GM10266 (cell line): ENCODE data around the gene PTX4.

Experiments used
- DNase-seq: peaks from one replicate; pipeline ENCODE4 v3.0.0; 2012; ENCODE audit errors: extremely low spot score
- TF ChIP-seq, protein P1 (sequence below): IDR thresholded peaks from 2 replicates; pipeline ENCODE4 v1.5.1; 2012; ENCODE audit warnings: mild to moderate bottlenecking, low read depth; ENCODE audit not compliant: control insufficient read depth, insufficient read depth; ENCODE audit errors: missing control alignments

The PTX4 gene

GRCh38 chr16:1510272-1510671 lies 21.5 kb upstream of the PTX4 start:
- TF ChIP-seq, protein P1, sequence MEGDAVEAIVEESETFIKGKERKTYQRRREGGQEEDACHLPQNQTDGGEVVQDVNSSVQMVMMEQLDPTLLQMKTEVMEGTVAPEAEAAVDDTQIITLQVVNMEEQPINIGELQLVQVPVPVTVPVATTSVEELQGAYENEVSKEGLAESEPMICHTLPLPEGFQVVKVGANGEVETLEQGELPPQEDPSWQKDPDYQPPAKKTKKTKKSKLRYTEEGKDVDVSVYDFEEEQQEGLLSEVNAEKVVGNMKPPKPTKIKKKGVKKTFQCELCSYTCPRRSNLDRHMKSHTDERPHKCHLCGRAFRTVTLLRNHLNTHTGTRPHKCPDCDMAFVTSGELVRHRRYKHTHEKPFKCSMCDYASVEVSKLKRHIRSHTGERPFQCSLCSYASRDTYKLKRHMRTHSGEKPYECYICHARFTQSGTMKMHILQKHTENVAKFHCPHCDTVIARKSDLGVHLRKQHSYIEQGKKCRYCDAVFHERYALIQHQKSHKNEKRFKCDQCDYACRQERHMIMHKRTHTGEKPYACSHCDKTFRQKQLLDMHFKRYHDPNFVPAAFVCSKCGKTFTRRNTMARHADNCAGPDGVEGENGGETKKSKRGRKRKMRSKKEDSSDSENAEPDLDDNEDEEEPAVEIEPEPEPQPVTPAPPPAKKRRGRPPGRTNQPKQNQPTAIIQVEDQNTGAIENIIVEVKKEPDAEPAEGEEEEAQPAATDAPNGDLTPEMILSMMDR, result no peak
- no peak for DNase-seq

GRCh38 chr16:1509307-1510221 lies 20.8 kb upstream of the PTX4 start:
- TF ChIP-seq, protein P1, result no peak
- no peak for DNase-seq

DNA sequence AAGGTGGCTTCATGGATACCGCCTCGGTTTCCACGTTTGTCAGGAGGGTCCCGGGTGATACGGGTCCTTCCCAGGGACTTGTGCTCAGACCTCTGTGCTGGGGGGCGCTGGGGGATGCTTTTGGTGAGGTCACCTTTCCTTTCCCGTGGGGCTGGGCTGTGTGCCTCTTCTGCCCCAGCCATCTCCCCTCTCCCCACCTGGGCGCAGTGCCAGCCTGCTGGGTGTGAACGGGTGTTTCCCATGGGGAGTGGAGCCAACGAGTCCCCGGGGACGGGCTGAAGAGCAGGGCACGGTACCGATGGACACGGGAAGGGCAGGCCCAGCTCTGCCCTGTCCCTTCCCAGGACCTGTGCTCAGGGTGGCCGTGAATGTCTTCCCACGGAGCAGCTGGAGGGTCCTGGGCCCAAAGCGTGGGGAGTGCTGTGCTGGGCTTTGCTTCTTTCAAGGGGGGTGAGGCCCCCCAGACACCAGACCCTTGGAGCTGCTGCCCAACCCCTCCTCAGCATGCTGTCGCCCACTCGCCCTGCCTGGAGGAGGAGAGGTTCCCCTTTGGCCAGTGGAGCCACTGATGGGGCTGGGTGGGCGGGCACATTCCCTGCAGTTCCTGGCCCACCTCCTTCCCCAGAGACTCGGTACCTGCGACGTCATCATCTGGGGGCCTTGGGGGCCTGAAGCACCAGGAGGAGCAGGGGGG lies 19.9 kb upstream of the PTX4 start:
- DNase-seq, result no peak
- TF ChIP-seq, protein P1, result no peak

DNA sequence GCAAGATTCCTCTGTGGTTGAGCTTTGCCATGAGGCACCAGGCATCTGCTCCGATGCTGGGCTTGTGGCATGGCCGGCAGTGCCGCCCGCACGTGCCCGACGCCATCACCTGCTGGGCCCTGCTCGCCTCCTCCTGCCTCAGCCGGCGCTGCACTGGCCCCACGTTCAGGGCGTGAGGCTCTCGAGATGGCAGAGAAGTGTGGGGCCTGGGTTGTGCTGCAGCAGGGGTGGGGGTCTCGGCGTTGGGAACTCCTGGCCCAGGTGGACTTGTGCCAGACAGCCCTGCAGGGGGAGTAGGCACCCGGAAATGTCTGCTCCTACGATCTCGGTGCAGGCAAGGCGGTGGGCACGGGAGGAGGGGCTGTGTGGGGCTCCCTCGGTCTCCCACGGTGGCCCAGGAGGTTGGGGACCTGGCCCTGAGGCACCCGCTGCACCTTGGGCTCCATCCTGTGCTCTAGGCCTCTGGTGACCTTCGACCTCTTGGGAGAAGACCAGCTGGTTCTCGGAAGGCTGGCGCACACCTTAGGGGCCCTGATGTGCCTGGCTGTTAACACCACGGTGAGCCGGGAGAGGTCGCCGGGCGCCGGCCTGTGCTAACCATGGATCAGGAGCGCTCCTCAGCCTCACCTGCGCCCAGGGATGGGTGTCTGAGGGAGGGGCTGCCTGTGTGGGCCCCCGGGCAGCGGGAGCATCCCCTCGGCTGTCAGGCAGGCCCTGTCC lies 17.9 kb upstream of the PTX4 start:
- no peak for DNase-seq
- TF ChIP-seq, protein P1, result no peak

DNA sequence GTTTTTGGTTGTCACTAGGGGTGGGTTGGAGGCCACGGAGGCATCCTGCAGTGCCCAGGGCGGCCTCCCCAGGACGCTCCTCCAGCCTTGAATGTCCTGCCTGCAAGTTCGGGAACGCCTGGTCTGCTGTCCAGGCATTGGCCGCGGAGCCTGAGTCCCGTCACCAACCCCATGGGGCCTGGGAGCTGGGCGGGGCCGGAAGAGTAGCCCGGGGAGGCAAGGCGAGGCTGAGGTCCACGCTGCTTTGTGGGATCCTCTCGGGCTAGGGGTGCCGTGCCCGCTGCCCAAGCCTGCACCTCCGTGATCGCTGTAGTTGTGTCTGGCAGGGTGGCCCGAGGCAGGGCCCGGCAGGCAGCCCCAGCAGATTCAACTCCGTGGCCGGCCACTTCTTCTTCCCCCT lies 17.2 kb upstream of the PTX4 start:
- no peak for DNase-seq
- TF ChIP-seq, protein P1, result no peak

GRCh38 chr16:1505073-1505844 lies 16.5 kb upstream of the PTX4 start:
- TF ChIP-seq, protein P1, result no peak

More at GRCh38 chr16:1505073-1505844, 16.5 kb upstream of the PTX4 start:
- DNase-seq, result no peak
